ENCODE results near the gene C3orf80.
"Not testable (repeated sequence)": the region's sequence is repeated elsewhere in the genome, so short reads cannot be mapped to it uniquely, and the experiment has no call there.

C3orf80 gene

GRCh38 chr3:160213191-160213590, 12.0 kb upstream of the C3orf80 start:
- no peak for DNase-seq (ENCODE audit: low read depth in 2 of 2)

DNA sequence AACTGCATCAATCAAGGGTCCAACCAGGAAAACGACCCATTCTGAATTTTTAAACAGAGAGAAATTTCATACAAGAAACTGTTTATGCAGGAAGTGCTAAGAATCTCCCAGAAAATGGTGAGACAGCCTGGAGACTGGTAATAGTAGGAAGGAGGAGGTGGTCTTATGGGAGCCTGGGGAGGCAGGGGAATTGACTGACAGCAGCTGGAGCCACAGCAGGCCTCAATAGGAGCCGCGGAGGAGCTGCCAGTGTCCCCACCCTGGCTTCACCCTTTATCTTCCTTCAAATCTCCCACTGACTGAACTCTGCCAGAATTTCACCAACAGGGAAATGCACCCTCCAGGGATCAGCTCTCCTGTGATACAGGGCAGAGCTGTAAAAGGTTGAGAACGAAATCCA, 7.5 kb upstream of the C3orf80 start:
- DNase-seq (ENCODE audit: low read depth in 2 of 2): no peak

DNA sequence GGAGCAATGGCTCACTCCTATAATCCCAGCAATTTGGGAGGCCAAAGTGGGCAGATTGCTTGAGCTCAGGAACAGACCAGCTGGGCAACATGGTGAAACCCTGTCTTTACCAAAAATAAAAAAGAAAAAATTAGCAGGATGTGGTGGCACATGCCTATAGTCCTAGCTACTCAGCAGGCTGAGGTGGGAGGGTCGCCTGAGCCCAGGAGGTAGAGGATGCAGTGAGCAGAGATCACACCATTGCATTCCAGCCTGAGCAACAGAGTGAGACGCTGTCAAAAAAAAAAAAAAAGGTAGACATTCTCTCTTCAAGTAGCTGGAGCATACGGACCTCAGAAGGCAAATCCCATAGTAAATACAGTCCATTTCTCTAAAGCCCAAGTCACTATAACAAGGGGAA, 7.1 kb upstream of the C3orf80 start:
- no peak for DNase-seq (ENCODE audit: low read depth in 2 of 2)

DNA sequence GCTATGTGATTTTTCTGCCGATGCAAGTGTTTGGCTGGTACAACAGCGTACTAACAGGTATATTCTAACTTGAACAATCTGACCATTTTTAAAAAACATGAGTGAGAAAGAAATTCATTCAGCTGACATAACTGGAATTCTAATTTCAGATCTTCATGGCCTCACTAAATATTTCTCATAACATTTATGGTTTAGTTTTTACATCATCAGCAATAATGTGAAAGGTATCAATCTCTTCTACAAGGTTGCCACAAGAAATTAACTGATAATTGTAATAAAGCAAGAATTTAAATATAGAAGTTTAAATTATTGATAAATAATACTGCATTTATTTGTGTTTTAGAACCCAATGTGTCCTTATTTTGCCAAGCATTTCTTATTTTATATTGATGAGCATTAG, 5.2 kb upstream of the C3orf80 start:
- DNase-seq (ENCODE audit: low read depth in 2 of 2): no peak

DNA sequence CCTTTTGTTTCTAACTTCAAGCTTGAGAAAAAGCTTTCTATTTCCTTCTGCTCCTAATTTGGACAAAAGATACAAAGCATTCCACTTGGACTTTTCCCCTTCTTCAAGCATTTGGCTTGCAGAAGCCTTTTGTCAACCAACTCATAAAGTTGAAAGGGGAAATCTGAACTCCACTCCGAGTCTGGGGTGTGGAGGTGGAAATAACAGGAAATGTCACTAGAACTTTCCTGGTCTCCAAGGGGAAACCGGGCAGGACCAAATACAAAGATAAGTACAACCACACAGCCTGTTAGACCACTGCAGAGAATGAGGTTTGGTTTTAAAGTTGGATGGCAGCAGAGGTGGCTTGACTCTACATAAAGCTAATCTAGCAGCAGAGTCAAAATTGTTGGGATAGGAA, 4.2 kb upstream of the C3orf80 start:
- no peak for DNase-seq (ENCODE audit: low read depth in 2 of 2)

- DNase-seq (ENCODE audit: low read depth in 2 of 2): no peak
Measured at GRCh38 chr3:160224256-160224655, 966 bp upstream of the C3orf80 start.

DNA sequence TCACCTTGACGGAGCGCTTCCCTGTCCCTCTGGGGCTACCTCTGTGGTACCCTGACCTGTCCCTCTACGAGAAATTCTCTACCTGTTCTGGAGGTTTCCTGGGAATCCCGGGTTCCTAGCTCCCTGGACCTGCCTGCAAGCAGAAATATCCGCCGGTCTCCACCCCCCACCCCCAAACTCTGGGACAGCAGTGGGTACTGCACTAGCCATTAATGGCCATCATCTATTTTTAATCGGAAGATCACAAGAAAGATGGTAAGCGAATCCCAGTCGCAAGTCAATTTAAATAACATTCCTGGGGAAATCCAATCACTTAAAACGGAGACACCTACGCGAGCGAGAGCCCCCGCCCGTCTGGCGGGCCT, 429 bp upstream of the C3orf80 start:
- DNase-seq (ENCODE audit: low read depth in 2 of 2): no peak

GRCh38 chr3:160226026-160226907, 1.0 kb downstream of the C3orf80 start:
- DNase-seq (ENCODE audit: low read depth in 2 of 2): no peak

GRCh38 chr3:160227419-160227818, 2.2 kb downstream of the C3orf80 start:
- DNase-seq (ENCODE audit: low read depth in 2 of 2): no peak

DNA sequence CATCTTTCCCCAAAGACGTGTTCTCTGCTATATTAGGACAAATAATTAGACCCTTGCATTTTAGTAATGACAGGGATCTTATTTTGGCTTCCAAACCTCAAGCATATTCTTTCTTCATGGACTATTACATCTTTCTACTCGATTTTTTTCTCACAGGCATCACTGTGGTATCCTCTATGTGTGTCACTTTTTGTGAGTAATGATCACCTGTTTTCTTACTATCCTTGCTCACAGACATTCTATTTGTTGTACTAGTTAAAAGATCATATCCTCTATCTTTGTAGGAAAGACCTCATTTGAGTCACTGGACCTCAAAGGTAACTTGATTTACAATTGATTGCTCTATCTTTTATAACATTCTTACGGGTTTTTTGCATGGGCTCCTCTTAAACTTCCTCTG, 6.8 kb downstream of the C3orf80 start:
- no peak for DNase-seq (ENCODE audit: low read depth in 2 of 2)

- not testable (repeated sequence) for DNase-seq (ENCODE audit: low read depth in 2 of 2)
Measured at GRCh38 chr3:160240719-160241118, 15.5 kb downstream of the C3orf80 start.

DNA sequence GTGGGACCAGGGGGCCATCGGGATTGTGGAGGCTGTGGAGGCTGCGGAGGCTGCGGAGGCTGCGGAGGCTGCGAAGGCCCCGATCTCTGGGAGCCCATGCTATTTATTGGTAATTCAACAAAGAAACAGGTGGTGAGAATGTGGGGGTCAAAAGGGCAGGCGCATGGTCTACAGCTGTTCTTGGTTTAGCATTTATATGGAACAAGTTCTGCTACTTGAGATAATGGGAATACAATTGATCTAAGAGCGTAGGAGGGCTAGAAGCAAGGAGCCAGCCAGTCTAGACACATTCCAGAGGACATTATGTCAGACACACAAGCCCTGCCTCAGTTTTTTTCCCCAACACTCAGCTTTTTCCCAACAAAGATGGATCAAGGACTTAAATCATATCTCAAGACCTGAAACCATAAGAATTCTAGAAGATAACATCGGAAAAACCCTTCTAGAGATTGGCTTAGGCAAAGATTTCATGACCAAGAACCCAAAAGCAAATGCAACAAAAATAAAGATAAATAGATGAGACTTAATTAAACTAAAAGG, 20.1 kb downstream of the C3orf80 start:
- no peak for DNase-seq (ENCODE audit: low read depth in 2 of 2)

- no peak for DNase-seq (ENCODE audit: low read depth in 2 of 2)
Measured at GRCh38 chr3:160247766-160248165, 22.5 kb downstream of the C3orf80 start.

DNA sequence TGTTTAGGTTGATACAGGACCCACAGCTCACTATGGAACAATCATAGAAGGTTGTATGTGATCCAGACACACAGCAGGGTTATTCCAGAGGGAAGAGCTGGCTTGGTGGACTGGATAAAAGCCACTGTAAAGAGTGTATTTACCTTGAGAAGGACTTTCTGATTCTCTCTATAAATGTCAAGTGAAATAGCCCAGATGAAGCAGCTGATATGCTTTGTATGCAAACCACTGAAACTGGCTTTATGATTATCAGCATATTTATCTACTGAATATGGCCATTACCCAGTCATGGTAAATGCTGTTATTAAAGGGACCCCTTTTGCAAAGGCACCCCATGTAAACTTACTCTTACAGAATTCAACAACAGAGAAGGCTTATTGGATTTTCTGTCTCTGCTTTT, 28.1 kb downstream of the C3orf80 start:
- no peak for DNase-seq (ENCODE audit: low read depth in 2 of 2)

GRCh38 chr3:160257606-160258005, 32.4 kb downstream of the C3orf80 start:
- no peak for DNase-seq (ENCODE audit: low read depth in 2 of 2)

GRCh38 chr3:160259589-160259988, 34.4 kb downstream of the C3orf80 start:
- no peak for DNase-seq (ENCODE audit: low read depth in 2 of 2)

DNA sequence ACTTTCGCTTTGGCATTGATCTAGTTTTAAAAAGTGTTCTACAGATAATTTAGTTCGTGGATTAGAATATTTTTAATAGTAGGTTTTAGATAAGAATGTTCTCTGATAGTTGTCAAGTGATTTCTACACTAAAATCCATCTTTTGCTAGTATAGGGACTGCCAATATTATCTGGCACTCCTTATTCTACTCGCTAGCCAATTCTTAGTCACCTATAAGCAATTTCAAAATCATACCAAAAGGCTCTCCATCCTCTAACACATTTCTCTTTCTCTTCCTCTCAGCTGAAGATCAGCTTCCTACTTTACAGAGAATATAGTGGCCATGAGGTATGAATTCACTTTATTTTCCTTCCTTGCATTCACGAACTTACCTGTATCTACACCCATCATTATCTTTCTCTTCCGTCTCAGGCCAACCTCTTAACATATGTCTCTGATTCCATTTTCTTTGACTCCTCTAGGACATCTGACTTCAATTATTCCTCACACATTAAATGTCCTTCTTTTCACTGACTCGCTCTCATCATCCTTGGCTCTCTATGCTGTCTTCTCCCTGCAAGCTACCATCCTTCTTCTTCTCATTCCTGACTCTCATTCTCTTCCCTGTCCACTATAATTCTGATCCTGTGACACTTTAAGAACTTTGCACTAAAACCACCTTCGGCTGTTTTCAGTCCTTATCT, 35.5 kb downstream of the C3orf80 start:
- no peak for DNase-seq (ENCODE audit: low read depth in 2 of 2)

GRCh38 chr3:160265088-160265487, 39.9 kb downstream of the C3orf80 start:
- no peak for DNase-seq (ENCODE audit: low read depth in 2 of 2)

All from stimulated activated CD8-positive, alpha-beta memory T cell treated with anti-CD3 and anti-CD28 coated beads, Interleukin-7, amount 100 ng/mL, for 1 hour (primary cell).